GM23248 (cell line): ENCODE measurements around the gene C16orf54.

Source experiments
- EZH2 ChIP-seq: fragments of 200-600 bp; sonication (generic); IDR thresholded peaks from 2 replicates; pipeline ENCODE4 v1.6.1; 2018; ENCODE audit warnings: antibody characterized with exemption, mild to moderate bottlenecking; ENCODE audit not compliant: insufficient read depth, poor library complexity, severe bottlenecking
- EZH2phosphoT487 ChIP-seq: fragments of 200-600 bp; sonication (generic); IDR thresholded peaks from 2 replicates; pipeline ENCODE4 v1.6.1; 2018; ENCODE audit warnings: antibody characterized with exemption, moderate library complexity, mild to moderate bottlenecking, low read depth; ENCODE audit not compliant: insufficient read depth

DNA sequence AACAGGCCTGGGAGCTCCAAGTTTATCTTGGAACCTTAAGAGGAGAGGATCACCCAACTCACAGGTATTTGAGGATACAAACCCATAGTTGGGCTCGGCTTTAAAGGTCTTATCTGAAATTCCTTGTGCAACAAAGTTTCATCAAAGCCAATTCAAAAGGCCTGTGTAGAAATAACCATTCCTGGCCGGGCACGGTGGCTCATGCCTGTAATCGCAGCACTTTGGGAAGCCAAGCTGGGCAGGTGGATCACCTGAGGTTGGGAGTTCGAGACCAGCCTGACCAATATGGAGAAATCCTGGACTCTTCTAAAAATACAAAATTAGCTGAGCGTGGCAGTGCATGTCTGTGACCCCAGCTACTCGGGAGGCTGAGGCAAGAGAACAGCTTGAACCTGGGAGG, 28.7 kb downstream of the C16orf54 start:
- no peak for TF ChIP-seq EZH2
- TF ChIP-seq EZH2phosphoT487 = no peak
